Colonic mucosa (tissue), 4 donors: Measurements from ENCODE around the gene SEC16A. TPM values are rescaled to one million over a fixed set of nuclear protein-coding genes. Genes with fewer than 3 reads are reported as not detected.

ENCODE experiments used
- DNase-seq: peaks from one replicate; pipeline ENCODE4 v3.0.0-alpha.2; 2020
- H3K27ac ChIP-seq: fragments of 200-600 bp; one replicate; pipeline ENCODE4 v1.8.0; 2021
- H3K27me3 ChIP-seq: fragments of 200-600 bp; one replicate; pipeline ENCODE4 v1.8.0; 2021
- H3K36me3 ChIP-seq: fragments of 200-600 bp; one replicate; pipeline ENCODE4 v1.8.0; 2021
- H3K4me1 ChIP-seq: fragments of 200-600 bp; one replicate; pipeline ENCODE4 v1.8.0; 2021; ENCODE audit warnings: mild to moderate bottlenecking
- H3K4me3 ChIP-seq: fragments of 200-600 bp; one replicate; pipeline ENCODE4 v1.8.0; 2021
- H3K9ac ChIP-seq, 2 donors: one replicate each; pipeline ENCODE4 v1.7.0; 2013; ENCODE audit warnings: control low read depth in 2 of 2, low read depth in 2 of 2, low read length in 2 of 2
- H3K9me3 ChIP-seq: fragments of 200-600 bp; one replicate; pipeline ENCODE4 v1.8.0; 2021
- CTCF ChIP-seq: fragments of 200-600 bp; IDR thresholded peaks from one replicate; pipeline ENCODE4 v1.8.0; 2022; ENCODE audit warnings: antibody characterized with exemption, mild to moderate bottlenecking
- intact Hi-C: fragments of 100-400 bp; cut with DNase I; formaldehyde crosslinking; loops from one replicate; pipeline ENCODE4 v1.14.1; 2022
- total RNA-seq, 2 donors: library from RNA; stranded (reverse); fragmentation: NEBNext Ultra II Directional in 1 of 2; extraction: Animal tissue kit (Norgen Biotek cat#: 25700) in 1 of 2; gene quantifications; one replicate each; pipeline ENCODE4 v1.2.1, GENCODE V29; 2021
- donor health status: healthy.
- donor health status: DM: no; HTN: no; CAD: no.
- donor health status: DM: no; HTN: no; CAD: no.

Gene SEC16A
- total RNA-seq, 2 donors from 2014 or later = 66.2 to 104 TPM

- H3K36me3 ChIP-seq = peaks cover 49% of the 10 kb centered on the region
- no peak for DNase-seq
- H3K9me3 ChIP-seq = no peaks in the 10 kb centered on the region
Measured at GRCh38 chr9:136515276-136515675, 32.4 kb upstream of the SEC16A start.

GRCh38 chr9:136514022-136514714 lies 31.3 kb upstream of the SEC16A start:
- intact Hi-C loops = no loop called here
- Histone ChIP-seq H3K9ac (peak overlapping the region in 1 of 2 donors; percentile 12), H3K27ac (no peak overlapping the region), H3K4me3 (no peak overlapping the region), H3K9me3 (no peaks in the 10 kb centered on the region), H3K27me3 (no peaks in the 10 kb centered on the region), H3K36me3 (peaks cover 51% of the 10 kb centered on the region), H3K4me1 (peaks cover 2% of the 10 kb centered on the region)
- no peak for TF ChIP-seq CTCF
- DNase-seq = no peak

More at GRCh38 chr9:136515276-136515675, 32.4 kb upstream of the SEC16A start:
- no peak overlapping the region for H3K27ac ChIP-seq
- H3K27me3 ChIP-seq = no peaks in the 10 kb centered on the region
- intact Hi-C loops = no loop called here
- H3K4me3 ChIP-seq = no peak overlapping the region
- no peak overlapping the region for H3K9ac ChIP-seq
- no peak for TF ChIP-seq CTCF
- H3K4me1 ChIP-seq = peaks cover 8% of the 10 kb centered on the region

GRCh38 chr9:136513191-136513590 lies 30.4 kb upstream of the SEC16A start:
- H3K9me3 ChIP-seq = no peaks in the 10 kb centered on the region
- no peak overlapping the region for H3K27ac ChIP-seq
- TF ChIP-seq CTCF = no peak
- intact Hi-C loops = no loop called here
- H3K4me3 ChIP-seq = no peak overlapping the region
- no peaks in the 10 kb centered on the region for H3K4me1 ChIP-seq
- H3K36me3 ChIP-seq = peaks cover 57% of the 10 kb centered on the region
- no peak overlapping the region for H3K9ac ChIP-seq
- DNase-seq = no peak
- no peaks in the 10 kb centered on the region for H3K27me3 ChIP-seq

- H3K36me3 ChIP-seq = peaks cover 54% of the 10 kb centered on the region
- H3K27me3 ChIP-seq = no peaks in the 10 kb centered on the region
- peak; percentile 57 for DNase-seq
- no peaks in the 10 kb centered on the region for H3K9me3 ChIP-seq
- intact Hi-C loops = no loop called here
- no peaks in the 10 kb centered on the region for H3K4me1 ChIP-seq
- no peak overlapping the region for H3K4me3 ChIP-seq
- TF ChIP-seq CTCF = no peak
- H3K9ac ChIP-seq = no peak overlapping the region
- H3K27ac ChIP-seq = peak overlapping the region; percentile 11
Measured at GRCh38 chr9:136512651-136513071, 29.8 kb upstream of the SEC16A start.

GRCh38 chr9:136511670-136512592 lies 29.1 kb upstream of the SEC16A start:
- peak overlapping the region in 1 of 2 donors; percentile 43 for H3K9ac ChIP-seq

More at GRCh38 chr9:136511670-136512592, 29.1 kb upstream of the SEC16A start:
- intact Hi-C loops = no loop called here
- H3K36me3 ChIP-seq = peaks cover 55% of the 10 kb centered on the region
- TF ChIP-seq CTCF = no peak
- no peaks in the 10 kb centered on the region for H3K27me3 ChIP-seq
- H3K4me3 ChIP-seq = no peak overlapping the region
- H3K27ac ChIP-seq = peak overlapping the region; percentile 11
- peak; percentile 48 for DNase-seq
- no peaks in the 10 kb centered on the region for H3K4me1 ChIP-seq
- no peaks in the 10 kb centered on the region for H3K9me3 ChIP-seq
